NOMO-1 treated with dmso at 0.1 percent for 144 hours (cell line): Measurements from ENCODE around the gene PCSK6.
"Not testable (repeated sequence)": the region's sequence is repeated elsewhere in the genome, so short reads cannot be mapped to it uniquely, and the experiment has no call there.

Experiments used
- DNase-seq: peaks from one replicate; lab custom pipeline; 2025; ENCODE audit not compliant: unreplicated experiment; lab: John Stamatoyannopoulos, UW

Gene PCSK6

DNA sequence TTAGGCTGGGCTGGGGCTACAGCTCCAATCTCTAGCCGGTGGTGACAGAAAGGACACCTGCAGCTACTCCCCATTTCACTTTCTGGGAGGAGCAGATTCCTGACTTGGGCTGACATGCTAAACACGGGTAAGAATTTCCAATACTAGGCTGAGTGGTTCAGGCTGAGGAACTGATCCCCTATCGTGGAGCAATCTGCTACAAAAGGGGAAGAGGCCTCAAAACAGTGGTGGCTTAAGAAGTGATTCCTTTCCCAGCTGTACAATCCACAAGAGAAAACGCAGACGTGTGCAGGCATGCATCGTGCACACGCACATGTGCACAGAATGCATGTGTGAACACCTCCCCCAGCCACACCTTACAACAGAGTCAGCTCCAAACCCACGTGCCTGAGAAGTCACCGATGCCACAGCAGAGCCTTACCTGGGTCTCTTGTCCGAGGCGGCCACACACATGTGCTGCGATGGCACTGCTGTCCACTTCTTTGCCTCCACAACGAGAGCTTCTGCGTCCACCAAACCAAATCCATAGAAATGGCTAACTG, 107.8 kb downstream of the PCSK6 start:
- DNase-seq, result peak; percentile 34

DNA sequence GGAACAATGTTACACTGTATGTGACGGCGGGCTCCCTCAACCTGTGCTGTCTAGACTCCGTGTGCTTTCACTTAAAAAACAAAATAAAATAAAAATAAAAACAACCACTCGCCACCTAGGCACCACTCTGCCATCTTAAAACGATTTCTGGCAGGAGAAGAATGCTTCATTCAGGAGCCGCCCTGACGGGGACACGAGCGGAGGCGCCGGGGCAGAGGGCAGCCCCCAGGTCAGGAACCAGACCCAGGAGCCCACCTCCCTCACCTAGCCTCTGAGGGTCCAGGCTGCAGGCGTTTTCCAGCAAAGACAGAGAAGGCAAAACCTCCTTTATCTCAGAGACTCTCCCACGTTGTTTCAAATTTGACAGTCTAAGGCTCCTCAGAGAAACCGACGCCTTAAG, 109.4 kb downstream of the PCSK6 start:
- DNase-seq, result no peak

DNA sequence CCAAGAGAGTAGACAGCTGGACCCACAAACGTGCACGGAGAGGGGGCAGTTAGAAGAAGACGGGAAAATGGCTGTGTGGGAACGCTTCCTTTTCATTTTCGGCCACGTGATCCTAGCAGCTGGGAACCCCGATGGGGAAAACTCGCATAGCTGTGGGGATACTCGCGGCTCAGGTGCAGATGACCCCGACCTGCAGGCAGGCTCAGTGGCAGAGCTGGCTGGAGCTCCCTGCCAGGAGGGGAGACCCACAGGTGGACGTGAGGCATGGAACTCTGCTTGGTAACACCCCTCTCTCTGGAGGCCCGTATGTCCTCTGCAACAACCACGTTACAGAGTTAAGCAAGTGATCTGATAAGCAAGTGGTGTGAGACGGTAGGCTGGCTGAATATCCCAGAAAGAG, 109.9 kb downstream of the PCSK6 start:
- DNase-seq, result no peak

DNA sequence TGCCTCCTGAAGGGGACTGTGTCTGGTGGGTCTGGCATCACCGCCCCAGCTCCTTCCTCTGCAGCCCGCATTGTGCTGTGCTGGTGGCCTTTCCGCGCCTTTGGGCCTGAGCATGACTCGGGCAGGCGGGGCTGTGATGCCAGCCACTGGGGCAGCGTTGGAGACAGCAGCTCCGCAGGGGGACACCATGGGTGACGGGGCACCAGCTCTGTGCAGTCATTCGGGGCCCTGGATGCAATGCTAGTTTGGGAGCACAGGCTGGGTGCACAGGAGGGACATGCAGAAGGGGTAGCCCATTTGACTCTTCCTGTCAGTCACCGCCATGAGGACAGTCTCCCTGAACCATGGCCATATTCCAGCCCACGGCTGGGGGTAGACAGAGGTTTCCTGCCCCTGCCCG, 110.6 kb downstream of the PCSK6 start:
- no peak for DNase-seq

DNA sequence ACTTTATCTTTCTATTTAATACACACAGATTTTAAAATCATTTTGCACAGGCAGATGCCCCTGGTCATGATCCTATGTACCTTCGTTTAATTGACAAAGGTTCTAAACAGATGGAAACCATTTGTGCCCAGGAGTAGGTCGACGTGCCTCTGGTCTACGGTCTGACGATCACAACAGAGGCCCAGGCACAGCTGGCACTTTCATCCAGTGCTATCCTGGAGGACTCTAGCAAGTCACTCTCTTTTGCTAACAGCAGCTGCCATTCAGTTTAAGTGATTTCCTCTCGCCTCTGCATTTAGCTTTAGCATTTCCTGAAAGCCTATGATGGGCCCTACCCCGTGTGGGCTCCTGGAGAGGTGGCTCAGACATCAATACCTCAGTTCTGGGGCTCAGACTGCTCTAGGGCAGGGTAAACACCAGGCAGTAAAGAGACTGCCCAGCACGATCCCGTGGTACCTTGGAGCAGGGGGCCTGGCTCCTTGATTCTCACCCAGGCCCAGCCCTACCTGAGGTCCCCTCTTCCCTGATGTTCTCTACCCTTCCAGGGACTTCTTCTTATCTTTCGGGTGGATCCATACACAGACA, 111.2 kb downstream of the PCSK6 start:
- DNase-seq, result no peak

DNA sequence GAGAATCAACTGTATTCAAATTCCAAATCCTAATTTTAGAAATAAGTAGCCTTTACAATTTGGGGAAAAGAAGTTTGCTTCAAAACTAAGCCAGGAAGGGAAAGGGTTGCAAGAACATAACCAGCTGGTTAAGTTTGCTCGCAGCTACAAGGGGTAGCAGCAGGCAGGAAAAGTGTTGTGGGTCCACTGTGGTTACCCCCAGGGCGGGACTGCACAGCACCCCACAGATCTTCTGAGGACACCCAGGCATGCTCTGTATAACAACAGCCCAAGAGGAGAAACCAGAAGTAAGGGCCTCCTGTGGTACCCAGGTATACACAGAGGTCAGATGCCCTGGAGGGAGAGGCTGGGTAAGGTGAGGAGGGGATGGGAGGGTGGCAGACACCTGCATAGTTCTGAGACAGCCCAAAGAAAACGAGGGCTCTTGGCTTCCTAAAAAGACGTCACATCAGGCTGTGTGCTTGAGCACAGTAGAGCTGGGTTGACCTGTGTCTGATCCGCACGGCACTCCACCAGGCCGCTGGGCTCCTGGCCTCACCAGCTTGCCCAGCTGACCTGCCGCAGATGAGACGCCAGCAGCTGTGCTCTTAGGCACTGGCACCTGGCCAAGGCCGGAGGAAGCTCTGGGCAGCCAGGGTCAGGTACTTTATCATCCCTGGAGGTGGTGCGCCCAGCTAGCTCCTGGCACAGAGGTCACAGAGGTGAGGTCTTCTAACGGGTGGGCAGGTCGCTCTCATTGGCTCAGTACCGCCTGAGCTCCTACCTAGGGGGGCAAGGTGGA, 112.7 kb downstream of the PCSK6 start:
- no peak for DNase-seq

DNA sequence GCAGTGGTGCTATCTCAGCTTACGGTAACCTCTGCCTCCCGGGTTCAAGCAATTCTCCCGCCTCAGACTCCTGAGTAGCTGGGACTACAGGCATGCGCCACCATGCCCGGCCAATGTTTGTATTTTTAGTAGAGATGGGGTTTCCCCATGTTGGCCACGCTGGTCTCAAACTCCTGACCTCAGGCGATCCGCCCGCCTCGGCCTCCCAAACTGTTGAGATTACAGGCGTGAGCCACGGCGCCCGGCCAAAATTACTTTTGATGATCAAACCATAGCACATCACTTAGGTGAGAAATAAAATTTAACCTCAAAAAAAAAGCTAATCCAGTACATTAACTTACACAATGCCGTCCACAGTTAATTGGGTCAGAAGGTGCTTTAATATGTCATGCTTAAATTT, 114.5 kb downstream of the PCSK6 start:
- not testable (repeated sequence) for DNase-seq

DNA sequence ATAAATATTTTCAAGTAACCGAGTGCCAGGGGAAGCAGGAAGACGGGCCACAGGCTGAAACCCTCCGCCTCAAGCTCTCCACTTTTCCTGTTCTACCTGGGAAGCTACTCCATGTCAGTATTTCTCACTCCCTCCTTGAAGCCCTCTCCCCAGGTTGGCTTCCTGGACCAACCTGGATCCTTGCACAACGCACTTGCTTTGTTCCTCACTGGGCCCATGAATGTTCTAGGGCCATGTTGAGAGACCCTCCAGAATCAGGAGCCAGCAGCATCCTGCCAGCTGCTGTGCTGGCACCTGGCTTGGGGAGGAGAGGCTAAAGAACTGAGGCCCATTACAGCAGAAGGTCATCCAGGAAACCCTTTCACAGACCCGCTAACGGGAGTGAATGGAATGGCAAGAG, 115.2 kb downstream of the PCSK6 start:
- no peak for DNase-seq

DNA sequence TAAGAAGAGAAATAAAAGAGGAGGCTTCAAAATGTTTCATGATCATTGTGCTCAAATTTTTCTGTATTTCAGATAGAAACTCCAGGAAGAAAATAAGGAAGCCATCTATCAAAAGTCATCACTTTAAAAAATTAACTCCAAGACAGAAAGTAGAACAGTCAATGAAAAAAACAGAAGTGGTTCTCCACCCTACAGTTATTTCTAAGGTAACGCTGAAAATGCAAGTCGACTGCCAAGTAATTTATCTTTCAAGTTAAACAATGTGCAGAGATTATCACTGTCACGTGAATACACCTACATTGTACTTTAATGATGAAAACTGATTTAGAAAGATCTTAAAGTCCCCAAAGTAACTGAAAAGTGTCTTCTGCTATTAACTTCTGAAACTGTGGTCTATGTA, 115.9 kb downstream of the PCSK6 start:
- peak; percentile 7 for DNase-seq

DNA sequence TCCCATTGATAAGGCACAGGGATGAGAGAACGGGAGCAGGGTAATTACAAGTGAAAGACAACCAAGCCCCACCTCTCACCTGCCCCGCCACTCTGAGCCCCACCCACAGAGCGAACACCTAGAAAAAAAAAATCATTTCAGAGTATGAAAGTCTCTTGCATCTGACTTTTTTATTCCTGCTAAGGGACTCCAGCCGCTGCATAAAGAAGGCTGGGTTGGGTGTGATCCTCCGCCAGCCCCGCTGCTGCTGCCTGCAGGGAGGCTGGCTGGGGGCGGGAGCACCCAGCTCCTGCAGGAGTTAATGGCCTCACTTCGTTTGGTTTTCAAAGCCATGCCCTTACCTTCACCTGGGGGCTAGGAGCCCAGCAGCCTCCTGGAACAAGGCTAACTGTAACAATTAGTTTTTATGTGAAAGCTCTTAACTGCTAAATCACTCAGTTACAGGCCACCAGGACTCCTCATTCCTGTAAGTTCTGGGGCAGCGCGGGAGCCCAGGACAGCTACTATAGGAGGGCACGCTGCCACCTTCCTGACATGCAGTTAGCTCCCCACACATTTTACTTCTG, 116.5 kb downstream of the PCSK6 start:
- no peak for DNase-seq

DNA sequence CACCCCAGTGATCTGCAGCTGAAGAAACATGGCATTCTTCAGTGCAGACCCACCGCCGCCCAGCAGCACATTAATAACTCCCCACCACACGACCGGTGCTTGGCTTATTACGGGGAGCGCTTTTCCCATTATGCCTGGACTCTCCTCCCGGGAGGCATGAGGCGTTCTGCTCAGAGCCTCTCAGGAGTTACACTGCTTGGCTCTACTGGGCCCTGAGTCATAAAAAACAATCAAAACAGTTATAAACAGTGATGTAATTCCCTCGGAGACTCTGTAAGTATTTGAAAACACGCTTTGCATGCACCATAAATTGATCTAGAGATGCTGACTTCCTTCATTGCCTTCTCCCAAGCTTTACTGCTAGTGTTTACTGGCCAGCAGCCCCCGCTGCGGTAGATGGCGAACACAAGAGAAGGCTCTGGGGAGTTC, 117.3 kb downstream of the PCSK6 start:
- no peak for DNase-seq

DNA sequence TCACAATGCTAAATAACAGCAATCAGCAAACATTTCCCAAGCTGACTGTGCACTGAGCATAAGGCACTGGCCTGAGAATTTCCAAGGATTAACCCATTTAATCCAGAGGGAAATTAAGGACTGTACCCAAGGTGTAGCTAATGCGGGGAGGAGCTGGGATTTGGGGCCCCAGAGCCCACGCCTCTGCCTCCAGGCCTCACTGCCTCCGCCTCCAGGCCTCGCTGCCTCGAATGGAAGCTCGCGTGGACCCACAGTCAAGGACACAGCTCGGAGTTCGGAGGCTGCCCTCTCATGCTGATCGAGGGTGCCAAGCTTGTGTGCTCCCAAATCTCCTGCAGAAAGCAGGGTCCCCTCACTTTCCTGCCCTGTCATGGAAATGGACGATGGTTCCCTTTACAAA, 118.0 kb downstream of the PCSK6 start:
- DNase-seq, result no peak

DNA sequence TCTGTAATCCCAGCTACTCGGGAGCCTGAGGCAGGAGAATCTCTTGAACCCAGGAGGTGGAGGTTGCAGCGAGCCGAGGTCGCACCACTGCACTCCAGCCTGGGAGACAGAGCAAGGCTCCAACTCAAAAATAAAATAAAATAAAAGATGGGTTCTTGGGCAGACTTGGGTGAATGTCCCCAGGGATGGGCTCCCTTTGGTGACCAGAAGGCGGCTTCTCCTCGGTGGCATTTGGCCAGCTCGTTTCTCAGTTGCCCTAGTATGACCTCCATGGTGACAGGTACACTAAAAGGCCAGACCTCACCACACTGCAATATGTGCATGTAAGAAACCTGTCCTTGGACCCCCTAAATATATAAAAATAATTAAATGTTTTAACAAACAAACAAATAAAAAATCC, 118.4 kb downstream of the PCSK6 start:
- DNase-seq, result no peak

DNA sequence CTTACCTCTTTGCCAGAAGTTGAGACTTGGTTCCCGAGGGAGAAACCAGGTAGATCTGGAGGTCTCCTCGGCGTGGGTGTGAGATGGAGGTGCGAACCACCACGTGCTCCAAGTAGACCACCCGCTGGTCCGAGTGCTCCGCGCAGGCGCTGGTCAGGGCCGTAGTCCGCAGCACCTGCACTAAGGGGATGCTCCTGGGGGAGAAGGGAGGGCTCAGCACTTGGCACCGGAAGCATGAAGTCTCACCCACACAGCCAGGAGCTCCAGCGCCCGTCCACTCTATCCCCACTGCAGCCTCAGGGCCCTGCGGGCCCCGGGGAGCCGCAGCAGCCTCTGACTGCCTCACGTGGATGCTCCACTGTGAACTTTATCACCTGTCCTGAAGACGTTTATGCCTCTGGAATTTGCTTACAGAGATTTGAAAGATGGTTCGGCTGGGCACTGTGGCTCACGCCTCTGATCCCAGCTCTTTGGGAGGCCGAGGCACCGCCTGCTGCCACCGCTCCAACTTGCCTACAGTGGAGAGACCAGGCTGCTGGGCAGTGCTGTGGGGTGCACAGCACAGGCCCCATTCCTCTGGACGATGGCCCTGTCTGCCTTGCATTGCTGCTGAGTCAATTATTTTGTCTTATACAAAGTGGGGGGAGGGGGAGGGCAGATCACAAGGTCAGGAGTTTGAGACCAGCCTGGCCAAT, 119.0 kb downstream of the PCSK6 start:
- no peak for DNase-seq

DNA sequence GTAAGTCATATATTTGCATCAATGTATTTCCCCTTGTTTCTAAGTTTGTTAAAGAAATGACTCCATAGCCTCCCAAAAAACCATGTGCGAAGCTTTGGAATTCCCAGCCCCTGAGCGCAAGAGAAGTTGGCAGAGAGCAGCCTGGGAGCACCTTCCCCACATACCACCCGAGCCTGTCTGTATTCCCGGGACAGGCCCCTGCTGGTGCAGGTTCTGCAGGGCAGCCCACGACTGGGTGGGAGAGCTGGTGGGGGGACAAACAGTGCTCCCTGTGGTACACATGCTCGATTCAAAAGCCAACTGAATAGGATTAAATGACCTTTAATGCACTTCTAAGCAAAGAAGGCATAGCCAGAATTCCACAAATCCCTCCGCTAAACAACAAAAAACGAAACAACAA, 119.8 kb downstream of the PCSK6 start:
- DNase-seq, result no peak

DNA sequence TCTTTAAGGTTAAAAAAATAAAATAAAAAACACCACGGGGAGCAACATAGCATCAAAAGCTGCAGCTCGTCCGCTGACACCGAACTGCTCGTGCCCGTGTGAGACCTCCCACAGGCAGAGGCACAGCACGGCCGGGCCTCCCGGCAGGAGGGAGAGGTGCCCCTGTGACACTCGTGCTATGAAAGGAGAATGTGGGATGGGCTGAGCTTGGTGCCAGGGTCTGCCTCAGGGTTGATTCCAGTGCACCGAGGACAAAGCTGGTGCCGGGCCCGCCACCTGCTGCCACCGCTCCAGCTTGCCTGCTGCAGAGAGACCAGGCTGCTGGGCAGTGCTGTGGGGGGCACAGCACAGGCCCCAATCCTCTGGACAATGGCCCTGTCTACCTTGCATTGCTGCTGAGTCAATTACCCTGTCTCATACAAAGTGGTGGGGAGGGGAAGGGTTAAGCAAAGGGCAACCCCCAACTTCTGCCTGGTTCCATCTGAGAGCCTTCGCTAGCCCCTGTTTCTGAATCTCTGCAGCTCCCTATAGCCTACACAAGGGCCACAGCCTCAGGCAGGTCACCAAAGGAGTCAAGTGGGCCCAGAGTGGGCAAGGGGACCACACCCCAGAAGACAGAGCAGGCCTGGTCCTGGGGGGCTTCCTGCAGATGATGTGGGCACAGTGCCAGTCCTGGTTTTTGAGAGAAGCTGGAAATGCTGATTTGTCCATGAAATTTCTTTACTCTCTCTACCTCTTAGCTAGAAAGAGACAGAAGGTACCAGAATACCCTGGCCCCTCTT, 120.5 kb downstream of the PCSK6 start:
- no peak for DNase-seq

DNA sequence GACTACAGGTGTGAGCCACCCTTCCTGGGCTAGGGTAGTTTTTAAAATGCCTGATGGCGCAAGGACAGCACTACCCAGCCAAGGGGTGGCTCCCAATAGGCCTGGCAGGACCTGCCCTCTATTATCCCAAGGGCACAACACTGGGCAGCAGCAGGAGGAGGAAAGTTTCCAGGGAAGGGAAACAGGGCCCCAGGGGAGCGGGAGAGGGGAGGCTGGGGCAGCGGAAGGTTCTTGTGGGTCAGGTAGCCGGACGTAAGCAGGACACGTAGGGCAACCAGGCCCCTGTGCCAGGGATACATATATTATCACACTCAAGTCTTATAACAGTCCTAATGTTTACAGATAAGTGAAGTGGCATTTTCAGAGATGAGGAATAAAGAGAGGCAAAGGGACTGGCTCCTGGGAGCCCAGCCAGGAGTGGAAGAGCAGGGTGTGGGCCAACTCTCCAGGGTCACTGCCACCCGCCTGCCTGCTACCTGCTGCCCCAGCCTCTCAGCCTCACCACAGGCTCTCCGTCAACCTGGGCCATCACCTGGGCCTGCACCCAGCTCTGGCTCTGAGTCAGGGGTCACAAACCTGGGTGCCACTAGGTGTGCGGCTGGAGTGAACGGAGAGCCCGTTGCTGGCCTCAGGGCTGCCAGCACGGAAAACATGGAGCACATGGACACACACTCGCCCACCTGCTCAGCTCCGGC, 121.3 kb downstream of the PCSK6 start:
- DNase-seq, result no peak

DNA sequence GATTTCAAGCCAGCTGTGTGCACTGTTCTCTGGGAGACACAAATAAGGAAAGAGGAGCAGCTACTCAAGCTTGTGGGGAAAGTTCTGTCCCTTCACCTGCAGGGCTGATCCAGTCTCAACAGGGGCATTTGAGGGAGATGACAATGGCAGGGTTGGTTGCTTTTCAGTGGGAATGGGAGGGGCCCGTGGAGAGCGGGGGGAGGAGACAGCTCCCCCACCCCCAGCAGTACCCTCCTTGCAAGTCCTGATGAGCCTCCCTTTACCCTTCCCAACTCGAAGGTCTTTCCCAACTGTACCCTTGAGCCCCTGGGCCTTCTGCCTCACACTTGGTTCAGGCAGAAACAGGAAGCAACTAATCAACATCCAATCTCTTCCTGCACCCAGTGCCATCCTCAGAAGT, 122.7 kb downstream of the PCSK6 start:
- DNase-seq, result no peak

DNA sequence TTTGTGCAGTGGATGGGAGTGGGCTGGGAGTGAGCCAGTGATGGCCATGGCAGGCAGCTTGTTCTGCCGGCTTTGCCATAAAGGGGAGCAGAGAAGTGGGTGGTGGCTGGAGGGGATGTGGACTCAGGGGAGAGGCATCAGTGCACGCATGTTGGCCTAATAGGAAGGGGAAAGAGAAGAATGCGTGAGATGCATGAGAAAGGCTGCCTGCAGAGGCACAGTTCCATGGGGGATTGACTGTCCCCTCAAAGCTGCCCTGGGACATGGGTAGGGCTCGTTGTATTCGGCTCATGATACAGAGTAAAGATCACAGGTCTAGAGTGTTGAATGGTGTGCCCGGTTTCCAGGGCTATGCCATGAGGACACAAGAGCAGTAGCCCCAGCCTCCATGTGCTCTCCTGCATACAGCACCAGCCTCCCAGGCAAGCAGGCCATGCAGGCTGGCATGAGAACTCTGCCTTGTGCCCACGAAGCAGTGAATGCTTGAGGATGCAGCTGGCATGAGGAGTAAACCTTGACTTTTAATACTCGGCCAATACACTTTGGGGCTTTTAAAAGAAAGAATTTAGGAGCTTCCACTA, 126.4 kb downstream of the PCSK6 start:
- no peak for DNase-seq

DNA sequence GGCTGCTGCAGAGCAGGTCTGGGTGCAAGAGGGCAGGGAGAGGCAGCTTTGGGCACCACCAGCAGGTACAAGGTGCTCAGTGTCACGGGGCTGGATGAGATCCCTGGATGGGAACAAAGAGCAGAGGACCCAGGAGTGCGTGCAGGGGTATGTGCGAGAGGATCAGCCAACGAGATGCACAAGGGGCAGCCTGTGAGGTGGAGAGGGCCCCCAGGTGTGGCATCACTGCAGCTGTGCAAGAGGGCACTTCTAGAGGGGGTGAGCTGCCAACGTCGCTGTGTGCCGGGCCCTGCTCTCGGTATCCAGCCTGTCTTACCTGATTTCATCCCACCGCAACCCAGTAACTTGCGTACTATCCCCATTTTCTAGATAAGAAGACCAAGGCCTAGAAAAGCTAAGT, 127.1 kb downstream of the PCSK6 start:
- no peak for DNase-seq
